HCT116 (cell line): ENCODE data around the gene MALRD1. TPM values are rescaled to one million over a fixed set of nuclear protein-coding genes. Genes with fewer than 3 reads are reported as not detected.

Experiments
- ATAC-seq: fragments of 200-7000 bp; cut with Tn5 transposase; 2 replicates; pipeline ENCODE4 v1.9.1; 2020; ENCODE audit warnings: mild to moderate bottlenecking, moderate library complexity
- BruUV-seq: library from RNA; stranded (reverse); fragments of 400-500 nt; replicated peaks from 2 replicates; lab custom pipeline; 2021; lab: Mats Ljungman, UMichigan
- CTCF ChIA-PET: fragments of 300-600 bp; sonication (Branson Sonifier 250); formaldehyde crosslinking; loops from one replicate; lab custom pipeline; 2021; ENCODE audit warnings: antibody characterized with exemption; lab: Charles Lee
- POLR2A ChIA-PET: fragments of 300-600, 350-600 bp; sonication (Branson Sonifier 250); formaldehyde crosslinking; loops from one replicate; lab custom pipeline; 2021; ENCODE audit warnings: antibody characterized with exemption; lab: Charles Lee
- RAD21 ChIA-PET, 2 experiments: fragments of 300-600 bp; sonication (Branson Sonifier 250); formaldehyde crosslinking; loops; one replicate each; lab custom pipeline; 2023; ENCODE audit warnings: low total read pairs in 2 of 2; ENCODE audit not compliant: uncharacterized antibody in 2 of 2, unreplicated experiment in 2 of 2, low non-redundant PET in 1 of 2; lab: Charles Lee
- DNase-seq: peaks from one replicate; pipeline ENCODE4 v3.0.0-alpha.2; 2010; ENCODE audit warnings: low read depth, low spot score
- H2AFZ ChIP-seq: fragments of 200-600 bp; shearing (Covaris generic), sonication (generic); 2 replicates; pipeline ENCODE4 v1.6.1; 2017; ENCODE audit warnings: low read depth, mixed run types, mixed read lengths, antibody characterized with exemption, low read length; ENCODE audit not compliant: poor library complexity, severe bottlenecking
- H3K27ac ChIP-seq: 2 replicates; pipeline ENCODE4 v1.5.1; 2012; ENCODE audit warnings: low read depth, low read length
- H3K27me3 ChIP-seq: fragments of 200-600 bp; sonication (generic); 2 replicates; pipeline ENCODE4 v1.6.1; 2016; ENCODE audit warnings: mixed run types, low read length, mixed read lengths; ENCODE audit not compliant: insufficient read depth
- H3K36me3 ChIP-seq, 2 experiments: fragments of 200-500 bp in 1 of 2; fragments of 200-600 bp in 1 of 2; sonication (Bioruptor generic) in 1 of 2; sonication (generic) in 1 of 2; 2 replicates each; pipeline versions ENCODE4 v1.5.1 to v1.6.1; 2014 to 2016; ENCODE audit warnings: low read length in 2 of 2, inconsistent platforms in 1 of 2, mixed read lengths in 1 of 2, mixed run types in 1 of 2; ENCODE audit not compliant: insufficient read depth in 2 of 2, control insufficient read depth in 1 of 2
- H3K4me1 ChIP-seq, 2 experiments: fragments of 200-600 bp in 1 of 2; sonication (generic) in 1 of 2; 2 replicates each; pipeline versions ENCODE4 v1.5.1 to v1.6.1; 2012 to 2017; ENCODE audit warnings: low read length in 2 of 2, inconsistent platforms in 1 of 2, mild to moderate bottlenecking in 1 of 2, mixed read lengths in 1 of 2, mixed run types in 1 of 2, moderate library complexity in 1 of 2; ENCODE audit not compliant: insufficient read depth in 2 of 2, control insufficient read depth in 1 of 2
- H3K4me2 ChIP-seq: fragments of 200-600 bp; sonication (generic); 2 replicates; pipeline ENCODE4 v1.6.1; 2017; ENCODE audit warnings: mixed run types, low read length, mixed read lengths
- H3K4me3 ChIP-seq, 2 experiments: fragments of 200-600 bp in 1 of 2; sonication (generic) in 1 of 2; replicated peaks in 1 of 2; 2 replicates each; pipeline ENCODE4 v1.5.1; 2011 to 2016; ENCODE audit warnings: low read length in 2 of 2, control low read depth in 1 of 2, low read depth in 1 of 2, mild to moderate bottlenecking in 1 of 2, mixed read lengths in 1 of 2, mixed run types in 1 of 2
- H3K79me2 ChIP-seq: fragments of 200-600 bp; sonication (generic); 2 replicates; pipeline ENCODE4 v1.6.1; 2017; ENCODE audit warnings: mild to moderate bottlenecking, mixed run types, low read length, moderate library complexity, mixed read lengths; ENCODE audit not compliant: insufficient read depth
- H3K9ac ChIP-seq: fragments of 200-600 bp; sonication (generic); 2 replicates; pipeline ENCODE4 v1.6.1; 2016; ENCODE audit warnings: low read length, mixed read lengths
- H3K9me2 ChIP-seq: fragments of 200-600 bp; sonication (generic), shearing (Covaris generic); 2 replicates; pipeline ENCODE4 v1.6.1; 2017; ENCODE audit warnings: mixed run types, mild to moderate bottlenecking, moderate library complexity; ENCODE audit not compliant: insufficient read depth
- H3K9me3 ChIP-seq, 2 experiments: fragments of 200-500 bp in 1 of 2; fragments of 200-600 bp in 1 of 2; sonication (Bioruptor generic) in 1 of 2; sonication (generic) in 1 of 2; 2 replicates each; pipeline ENCODE4 v1.6.1; 2014 to 2017; ENCODE audit warnings: low read length in 2 of 2, mixed read lengths in 2 of 2, inconsistent platforms in 1 of 2, low read depth in 1 of 2, mild to moderate bottlenecking in 1 of 2, mixed run types in 1 of 2, moderate library complexity in 1 of 2; ENCODE audit not compliant: control insufficient read depth in 1 of 2, insufficient read depth in 1 of 2
- H4K20me1 ChIP-seq: fragments of 200-600 bp; sonication (generic), shearing (Covaris generic); 2 replicates; pipeline ENCODE4 v1.6.1; 2017; ENCODE audit warnings: mixed run types, mild to moderate bottlenecking, moderate library complexity; ENCODE audit not compliant: insufficient read depth
- ATF3 ChIP-seq: IDR thresholded peaks from 2 replicates; pipeline ENCODE4 v1.6.1; 2012
- CEBPB ChIP-seq: IDR thresholded peaks from 2 replicates; pipeline ENCODE4 v1.6.1; 2012; ENCODE audit warnings: low read depth
- EGR1 ChIP-seq: IDR thresholded peaks from 2 replicates; pipeline ENCODE4 v1.6.1; 2012; ENCODE audit warnings: low read depth
- ELF1 ChIP-seq: IDR thresholded peaks from 2 replicates; pipeline ENCODE4 v1.6.1; 2012; ENCODE audit warnings: low read depth, borderline replicate concordance
- EZH2 ChIP-seq: fragments of 200-600 bp; sonication (generic); IDR thresholded peaks from 2 replicates; pipeline ENCODE4 v1.6.1; 2017; ENCODE audit warnings: antibody characterized with exemption, mixed run types
- EZH2phosphoT487 ChIP-seq: fragments of 200-600 bp; IDR thresholded peaks from 2 replicates; pipeline ENCODE4 v1.6.1; 2018; ENCODE audit warnings: antibody characterized with exemption, borderline replicate concordance
- JUND ChIP-seq: IDR thresholded peaks from 2 replicates; pipeline ENCODE4 v1.6.1; 2012
- MAX ChIP-seq: IDR thresholded peaks from 2 replicates; pipeline ENCODE4 v1.6.1; 2012
- POLR2A ChIP-seq: IDR thresholded peaks from 2 replicates; pipeline ENCODE4 v1.7.0; 2011; ENCODE audit warnings: borderline replicate concordance; ENCODE audit not compliant: insufficient read depth, insufficient read length; ENCODE audit errors: extremely low read depth
- POLR2AphosphoS5 ChIP-seq: IDR thresholded peaks from 2 replicates; pipeline ENCODE4 v1.6.1; 2011; ENCODE audit warnings: mild to moderate bottlenecking, low read depth, low read length, moderate library complexity
- REST ChIP-seq: IDR thresholded peaks from 2 replicates; pipeline ENCODE4 v1.6.1; 2012; ENCODE audit warnings: low read depth
- SIN3A ChIP-seq: IDR thresholded peaks from 2 replicates; pipeline ENCODE4 v1.6.1; 2012; ENCODE audit warnings: low read depth
- SP1 ChIP-seq: IDR thresholded peaks from 2 replicates; pipeline ENCODE4 v1.6.1; 2012; ENCODE audit warnings: low read depth
- SRF ChIP-seq: IDR thresholded peaks from 2 replicates; pipeline ENCODE4 v1.6.1; 2012; ENCODE audit warnings: low read depth
- TCF7L2 ChIP-seq: IDR thresholded peaks from 2 replicates; pipeline ENCODE4 v1.7.0; 2011; ENCODE audit warnings: borderline replicate concordance, inconsistent platforms; ENCODE audit not compliant: insufficient read depth, insufficient read length; ENCODE audit errors: extremely low read depth
- YY1 ChIP-seq: IDR thresholded peaks from 2 replicates; pipeline ENCODE4 v1.6.1; 2011; ENCODE audit warnings: low read length, low read depth, moderate library complexity, mild to moderate bottlenecking; ENCODE audit not compliant: insufficient replicate concordance; ENCODE audit errors: extremely low read depth
- ZBTB33 ChIP-seq: IDR thresholded peaks from 2 replicates; pipeline ENCODE4 v1.6.1; 2011; ENCODE audit warnings: mild to moderate bottlenecking, low read length, moderate library complexity; ENCODE audit not compliant: insufficient replicate concordance; ENCODE audit errors: extremely low read depth
- intact Hi-C: fragments of 100-400 bp; cut with micrococcal nuclease; formaldehyde crosslinking; loops from 2 replicates; pipeline ENCODE4 v1.10.0; 2022
- total RNA-seq: library from RNA; stranded (reverse); gene quantifications from one replicate; pipeline ENCODE4 v1.2.1, GENCODE V29; 2021; ENCODE audit not compliant: unreplicated experiment

MALRD1 gene
- total RNA-seq, 1 experiment from 2014 or later, result not detected

GRCh38 chr10:19221216-19221615 is 172.6 kb downstream of the MALRD1 start:
- Histone ChIP-seq H3K9ac (no peak overlapping the region), H3K4me2 (no peak overlapping the region), H3K27ac (no peak overlapping the region), H3K4me1 (no peaks in the 10 kb centered on the region), H3K4me3 (no peak overlapping the region), H3K79me2 (no peaks in the 10 kb centered on the region), H4K20me1 (no peaks in the 10 kb centered on the region), H2AFZ (no peak overlapping the region), H3K9me2 (no peaks in the 10 kb centered on the region), H3K36me3 (no peaks in the 10 kb centered on the region), H3K27me3 (no peaks in the 10 kb centered on the region), H3K9me3 (peaks cover 8 to 10% of the 10 kb centered on the region in 2 experiments; a peak in 2 of 4 replicates)
- DNase-seq, result no peak
- no TSS peak for BruUV-seq
- POLR2A ChIA-PET, result no interaction called here
- TF ChIP-seq EZH2 (no peak), EGR1 (no peak)
- intact Hi-C loops, result no loop called here
- no peak for ATAC-seq
- RAD21 ChIA-PET, result no interaction called here
- CTCF ChIA-PET, result no interaction called here

- H3K27me3 ChIP-seq, result no peaks in the 10 kb centered on the region
- no peaks in the 10 kb centered on the region for H3K9me2 ChIP-seq
- H2AFZ ChIP-seq, result no peak overlapping the region
- H3K4me2 ChIP-seq, result no peak overlapping the region
- no TSS peak for BruUV-seq
- peaks cover 0 to 23% of the 10 kb centered on the region in 2 experiments; a peak in 3 of 4 replicates for H3K9me3 ChIP-seq
- no peaks in the 10 kb centered on the region for H3K79me2 ChIP-seq
- TF ChIP-seq ZBTB33 (no peak), EZH2 (no peak), YY1 (no peak), POLR2A (no peak), TCF7L2 (no peak), SIN3A (no peak), CEBPB (no peak), ATF3 (no peak), POLR2AphosphoS5 (no peak), SRF (no peak), JUND (no peak), ELF1 (no peak), REST (no peak), SP1 (no peak), EZH2phosphoT487 (no peak), MAX (no peak)
- no peak overlapping the region for H3K27ac ChIP-seq
- ChIA-PET CTCF (no interaction called here), POLR2A (no interaction called here), RAD21 (no interaction called here)
- no peak overlapping the region for H3K4me3 ChIP-seq
- no peak overlapping the region for H3K9ac ChIP-seq
- no peaks in the 10 kb centered on the region for H3K36me3 ChIP-seq
- H4K20me1 ChIP-seq, result no peaks in the 10 kb centered on the region
- ATAC-seq (no peak), DNase-seq (no peak)
- H3K4me1 ChIP-seq, result no peaks in the 10 kb centered on the region
- intact Hi-C loops, result no loop called here
These were observed 177.4 kb downstream of the MALRD1 start for GRCh38 chr10:19226025-19226424.
